Astrocyte of the spinal cord (primary cell): ENCODE data around the gene RHOU.

Source experiments
- DNase-seq: peaks from one replicate; pipeline ENCODE4 v3.0.0; 2011; ENCODE audit warnings: low read depth, low spot score
- H3K4me3 ChIP-seq: 2 replicates; pipeline ENCODE4 v1.5.1; 2011; ENCODE audit warnings: low read depth, mild to moderate bottlenecking, low read length, moderate library complexity
- in situ Hi-C: cut with HindIII; loops from 2 replicates; pipeline ENCODE4 v1.10.0; 2017; ENCODE audit warnings: low sequenced_read_pairs
- TF ChIP-seq, protein P1 (sequence below): IDR thresholded peaks from 2 replicates; pipeline ENCODE4 v1.5.1; 2012; ENCODE audit warnings: low read depth, mild to moderate bottlenecking, low read length, inconsistent platforms

RHOU gene

DNA sequence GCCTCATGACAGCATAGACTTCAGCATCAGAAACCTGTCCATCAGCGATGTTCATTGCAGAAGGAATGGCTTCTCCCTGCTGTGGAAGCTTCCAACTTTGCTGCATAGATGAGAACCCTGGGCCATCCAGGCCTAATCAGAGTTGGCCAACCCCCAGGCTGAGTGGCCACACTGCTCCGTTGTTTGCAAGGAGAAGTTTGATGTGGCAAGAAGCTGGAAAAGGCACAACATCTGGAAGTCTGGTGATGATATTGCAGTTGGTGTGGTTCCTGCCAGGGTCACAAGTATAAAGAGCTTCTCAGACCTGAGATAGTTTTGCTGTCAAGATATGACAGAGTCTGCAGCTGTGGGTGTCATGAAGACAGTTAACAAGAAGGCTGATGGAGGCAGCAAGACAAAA, 41.2 kb downstream of the RHOU start:
- no peak overlapping the region for H3K4me3 ChIP-seq
- TF ChIP-seq, protein P1, sequence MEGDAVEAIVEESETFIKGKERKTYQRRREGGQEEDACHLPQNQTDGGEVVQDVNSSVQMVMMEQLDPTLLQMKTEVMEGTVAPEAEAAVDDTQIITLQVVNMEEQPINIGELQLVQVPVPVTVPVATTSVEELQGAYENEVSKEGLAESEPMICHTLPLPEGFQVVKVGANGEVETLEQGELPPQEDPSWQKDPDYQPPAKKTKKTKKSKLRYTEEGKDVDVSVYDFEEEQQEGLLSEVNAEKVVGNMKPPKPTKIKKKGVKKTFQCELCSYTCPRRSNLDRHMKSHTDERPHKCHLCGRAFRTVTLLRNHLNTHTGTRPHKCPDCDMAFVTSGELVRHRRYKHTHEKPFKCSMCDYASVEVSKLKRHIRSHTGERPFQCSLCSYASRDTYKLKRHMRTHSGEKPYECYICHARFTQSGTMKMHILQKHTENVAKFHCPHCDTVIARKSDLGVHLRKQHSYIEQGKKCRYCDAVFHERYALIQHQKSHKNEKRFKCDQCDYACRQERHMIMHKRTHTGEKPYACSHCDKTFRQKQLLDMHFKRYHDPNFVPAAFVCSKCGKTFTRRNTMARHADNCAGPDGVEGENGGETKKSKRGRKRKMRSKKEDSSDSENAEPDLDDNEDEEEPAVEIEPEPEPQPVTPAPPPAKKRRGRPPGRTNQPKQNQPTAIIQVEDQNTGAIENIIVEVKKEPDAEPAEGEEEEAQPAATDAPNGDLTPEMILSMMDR: no peak
- DNase-seq: no peak
- in situ Hi-C loops: no loop called here

DNA sequence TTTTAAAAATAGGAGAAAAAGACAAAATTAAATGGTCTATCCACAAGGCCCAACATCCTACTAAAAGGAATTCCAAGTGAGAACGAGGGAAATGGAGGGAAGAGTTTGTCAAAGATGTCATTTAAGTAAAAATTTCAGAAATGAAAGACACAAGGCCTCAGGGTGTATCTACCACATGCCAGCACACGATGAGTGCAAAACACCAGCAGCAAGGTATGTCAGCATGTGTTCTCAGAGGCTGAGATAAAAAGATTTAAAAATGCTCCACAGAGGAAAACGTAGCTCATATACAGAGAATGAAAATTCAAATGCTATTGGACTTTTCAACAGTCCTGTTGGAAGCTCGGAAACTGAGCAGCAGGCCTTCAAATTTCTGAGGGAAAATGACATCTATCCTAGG, 42.0 kb downstream of the RHOU start:
- no peak for DNase-seq
- no peak overlapping the region for H3K4me3 ChIP-seq
- TF ChIP-seq, protein P1: no peak
- in situ Hi-C loops: no loop called here

DNA sequence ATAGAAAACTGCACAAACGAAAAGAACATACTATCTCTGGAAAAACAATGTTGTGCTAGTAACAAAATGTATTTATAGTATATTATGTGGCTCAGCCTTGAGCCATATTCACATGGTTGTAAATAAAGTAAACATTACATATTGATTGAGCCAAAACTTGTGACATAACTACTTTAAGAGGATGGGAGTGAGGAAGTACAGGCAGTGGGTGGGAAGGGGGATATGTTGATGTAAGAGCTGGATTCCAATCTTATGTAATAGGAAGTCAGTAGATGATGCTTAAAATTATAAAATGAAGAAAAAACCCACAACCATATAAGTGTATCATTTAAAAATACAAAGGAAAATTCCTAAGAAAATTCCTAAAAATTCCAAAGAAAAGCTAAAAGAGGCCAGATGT, 42.7 kb downstream of the RHOU start:
- TF ChIP-seq, protein P1: no peak
- DNase-seq: no peak
- in situ Hi-C loops: no loop called here
- no peak overlapping the region for H3K4me3 ChIP-seq

DNA sequence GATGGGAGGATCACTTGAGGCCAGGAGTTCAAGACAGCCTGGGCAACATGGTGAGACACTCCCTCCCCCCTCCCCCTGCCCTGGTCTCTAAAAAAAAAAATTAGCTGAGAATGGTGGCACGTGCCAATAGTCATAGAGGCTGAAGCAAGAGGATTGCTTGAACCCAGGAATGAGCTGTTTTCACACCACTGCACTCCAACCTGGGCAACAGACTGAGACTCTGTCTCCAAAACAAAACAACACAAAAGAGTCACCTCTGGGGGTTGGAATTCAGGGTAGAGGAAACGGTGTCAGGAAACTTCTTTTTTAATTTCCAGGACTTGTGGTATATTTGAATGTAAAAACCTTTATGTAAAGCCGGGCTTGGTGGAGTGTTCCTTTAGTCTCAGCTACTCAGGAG, 43.2 kb downstream of the RHOU start:
- TF ChIP-seq, protein P1: no peak
- no peak overlapping the region for H3K4me3 ChIP-seq
- DNase-seq: no peak
- in situ Hi-C loops: no loop called here

DNA sequence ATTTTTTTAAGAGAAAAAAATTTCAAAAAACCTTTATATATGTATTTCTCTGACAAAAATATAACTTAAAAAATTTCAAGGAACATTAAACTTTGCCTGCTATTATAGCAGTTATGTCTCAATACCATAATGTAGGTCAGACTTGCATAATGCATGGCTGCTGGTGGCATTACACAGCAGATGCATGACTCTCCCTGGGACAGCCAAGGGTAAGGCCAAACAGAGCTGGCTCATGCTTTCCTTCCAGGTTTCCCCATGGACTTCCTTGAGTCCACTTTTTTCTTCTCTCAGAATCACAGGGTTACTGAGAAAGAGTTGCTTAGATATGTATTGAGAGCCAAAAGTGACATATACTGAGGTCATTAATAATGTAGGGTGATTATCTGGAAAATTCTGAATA, 43.7 kb downstream of the RHOU start:
- H3K4me3 ChIP-seq: no peak overlapping the region
- TF ChIP-seq, protein P1: no peak
- DNase-seq: no peak
- in situ Hi-C loops: no loop called here

DNA sequence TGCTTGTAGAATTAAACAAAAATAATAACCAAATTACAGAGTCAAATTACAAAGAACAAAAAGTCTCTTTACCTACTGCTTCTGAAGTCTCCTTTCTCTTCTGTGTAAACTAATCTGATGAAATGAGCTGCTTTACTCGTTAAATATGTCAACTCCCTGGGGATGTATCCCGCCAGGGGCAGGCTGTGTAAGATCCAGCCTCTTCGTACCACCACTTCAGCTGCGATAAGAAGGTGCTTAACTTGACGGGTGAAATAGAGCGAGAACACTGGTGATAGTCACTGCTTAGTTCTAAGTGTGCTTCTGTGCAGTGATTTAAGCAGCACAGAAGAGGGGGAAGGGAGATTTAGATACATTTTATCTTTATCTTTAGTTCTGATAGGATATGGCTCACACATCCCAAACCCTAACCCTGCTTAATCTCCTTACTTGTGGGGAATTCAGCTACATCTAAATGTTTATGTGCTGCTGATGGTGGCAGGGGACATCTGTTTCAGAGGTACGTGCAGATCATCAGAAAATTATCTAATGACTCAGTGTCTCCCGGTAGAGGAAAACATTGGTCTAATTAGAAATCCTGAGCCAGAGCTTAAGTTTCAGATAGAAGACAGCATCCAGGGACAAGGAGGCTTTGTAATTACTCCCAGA, 46.0 kb downstream of the RHOU start:
- TF ChIP-seq, protein P1: no peak
- no peak overlapping the region for H3K4me3 ChIP-seq
- peak; percentile 23 for DNase-seq
- in situ Hi-C loops: no loop called here
